CD1c-positive myeloid dendritic cell (primary cell): ENCODE measurements around the gene FABP6.

Source experiments
- DNase-seq: peaks from one replicate; pipeline ENCODE4 v3.0.0-alpha.2; 2016; ENCODE audit errors: extremely low spot score

The FABP6 gene

GRCh38 chr5:160262151-160263074 is 33.1 kb downstream of the FABP6 start:
- no peak for DNase-seq

- DNase-seq = no peak
Observed at GRCh38 chr5:160263326-160263855, 34.1 kb downstream of the FABP6 start.

GRCh38 chr5:160266044-160266443 is 36.7 kb downstream of the FABP6 start:
- DNase-seq = no peak

- no peak for DNase-seq
Observed at GRCh38 chr5:160266752-160267345, 37.5 kb downstream of the FABP6 start.

- peak; percentile 62 for DNase-seq
Observed at GRCh38 chr5:160268121-160268520, 38.8 kb downstream of the FABP6 start.

- DNase-seq = peak; percentile 97
Observed at GRCh38 chr5:160269017-160269416, 39.7 kb downstream of the FABP6 start.

- no peak for DNase-seq
Observed at GRCh38 chr5:160270704-160271103, 41.4 kb downstream of the FABP6 start.

- DNase-seq = peak; percentile 27
Observed at GRCh38 chr5:160271396-160271795, 42.1 kb downstream of the FABP6 start.

- DNase-seq = no peak
Observed at GRCh38 chr5:160271836-160272235, 42.5 kb downstream of the FABP6 start.

GRCh38 chr5:160272264-160272663 is 43.0 kb downstream of the FABP6 start:
- no peak for DNase-seq

GRCh38 chr5:160272889-160273288 is 43.6 kb downstream of the FABP6 start:
- no peak for DNase-seq

GRCh38 chr5:160274483-160274931 is 45.2 kb downstream of the FABP6 start:
- DNase-seq = no peak

- no peak for DNase-seq
Observed at GRCh38 chr5:160278343-160278742, 49.0 kb downstream of the FABP6 start.

- no peak for DNase-seq
Observed at GRCh38 chr5:160280384-160281095, 51.2 kb downstream of the FABP6 start.

GRCh38 chr5:160281275-160281674 is 52.0 kb downstream of the FABP6 start:
- no peak for DNase-seq

GRCh38 chr5:160284291-160284873 is 55.1 kb downstream of the FABP6 start:
- no peak for DNase-seq

- DNase-seq = no peak
Observed at GRCh38 chr5:160285316-160285715, 56.0 kb downstream of the FABP6 start.

GRCh38 chr5:160286947-160287346 is 57.6 kb downstream of the FABP6 start:
- no peak for DNase-seq

GRCh38 chr5:160287378-160288051 is 58.2 kb downstream of the FABP6 start:
- DNase-seq = no peak
